Measurements from ENCODE around the gene NR2C1.
A peak's percentile ranks its signal among the peaks of the same experiment; 100 is the strongest.

- no peak for TF ChIP-seq TAF1 (IDR thresholded peaks at IDR 0.05; ENCODE audit: low read depth, low read length)
- no peak for TF ChIP-seq POLR2A (IDR thresholded peaks at IDR 0.05; ENCODE audit: low read depth, low read length)
- peak; percentile 86 for TF ChIP-seq SPI1 (IDR thresholded peaks at IDR 0.05; ENCODE audit: low read depth, low read length)
- TF ChIP-seq POLR2AphosphoS5 (IDR thresholded peaks at IDR 0.05; ENCODE audit: low read depth, low read length) = no peak
- TF ChIP-seq POU2F2 (IDR thresholded peaks at IDR 0.05; ENCODE audit: low read depth, low read length) = no peak
Observed at GRCh38 chr12:95088379-95088778, 15.0 kb upstream of the NR2C1 start.

Data from GM12891 (cell line).